ENCODE data around the gene CYB561D1. TPM values are rescaled to one million over a fixed set of nuclear protein-coding genes. Genes with fewer than 3 reads are reported as not detected.

The CYB561D1 gene
- total and polyA plus RNA-seq, 3 donors from 2014 or later, result 8.0 to 11.5 (median 8.0) TPM

GRCh38 chr1:109527846-109528695 lies 34.2 kb downstream of the CYB561D1 start:
- Histone ChIP-seq H3K27me3 (no peaks in the 10 kb centered on the region), H3K9me3 (no peaks in the 10 kb centered on the region), H3K27ac (no peak overlapping the region), H3K36me3 (ENCODE audit: low read depth, missing control alignments) (no peaks in the 10 kb centered on the region), H3K4me3 (no peak overlapping the region), H3K4me1 (peaks cover 35% of the 10 kb centered on the region)
- 87 to 92% methylated on average over 9 of the region's 9 CpGs for WGBS, 2 donors
- intact Hi-C loops (cut with DNase I; ENCODE audit: low total_unique reads), result no loop called here
- TF ChIP-seq CTCF (IDR thresholded peaks at IDR 0.05) (no peak), POLR2A (IDR thresholded peaks at IDR 0.05) (no peak)
- no peak for DNase-seq

- peaks cover 38% of the 10 kb centered on the region for H3K4me1 ChIP-seq
- intact Hi-C loops (cut with DNase I; ENCODE audit: low total_unique reads), result no loop called here
- 87 to 100% methylated on average over 1 to 3 of the region's 3 CpGs for WGBS, 2 donors
Measured at GRCh38 chr1:109528712-109529111, 34.8 kb downstream of the CYB561D1 start.

GRCh38 chr1:109529881-109530456 lies 36.1 kb downstream of the CYB561D1 start:
- no peaks in the 10 kb centered on the region for H3K36me3 ChIP-seq (ENCODE audit: low read depth, missing control alignments)
- intact Hi-C loops (cut with DNase I; ENCODE audit: low total_unique reads), result loop anchor here (5.0 kb wide), 1 partner anchor 38 kb away; the partner anchor contains the start of gene CYB561D1
- H3K9me3 ChIP-seq, result no peaks in the 10 kb centered on the region
- no peak overlapping the region for H3K27ac ChIP-seq
- no peak for TF ChIP-seq CTCF (IDR thresholded peaks at IDR 0.05)
- no peak for TF ChIP-seq POLR2A (IDR thresholded peaks at IDR 0.05)
- 63 to 73% methylated on average over 8 of the region's 8 CpGs for WGBS, 2 donors
- H3K4me1 ChIP-seq, result peaks cover 38% of the 10 kb centered on the region
- H3K4me3 ChIP-seq, result no peak overlapping the region
- DNase-seq, result no peak
- H3K27me3 ChIP-seq, result no peaks in the 10 kb centered on the region

More at GRCh38 chr1:109528712-109529111, 34.8 kb downstream of the CYB561D1 start:
- no peaks in the 10 kb centered on the region for H3K27me3 ChIP-seq
- H3K27ac ChIP-seq, result no peak overlapping the region
- no peaks in the 10 kb centered on the region for H3K9me3 ChIP-seq
- DNase-seq, result no peak
- no peaks in the 10 kb centered on the region for H3K36me3 ChIP-seq (ENCODE audit: low read depth, missing control alignments)
- TF ChIP-seq CTCF (IDR thresholded peaks at IDR 0.05), result no peak
- no peak for TF ChIP-seq POLR2A (IDR thresholded peaks at IDR 0.05)
- H3K4me3 ChIP-seq, result no peak overlapping the region

- Histone ChIP-seq H3K36me3 (ENCODE audit: low read depth, missing control alignments) (no peaks in the 10 kb centered on the region), H3K4me1 (peaks cover 38% of the 10 kb centered on the region), H3K4me3 (no peak overlapping the region), H3K27ac (no peak overlapping the region), H3K9me3 (no peaks in the 10 kb centered on the region), H3K27me3 (no peaks in the 10 kb centered on the region)
- TF ChIP-seq POLR2A (IDR thresholded peaks at IDR 0.05) (no peak), CTCF (IDR thresholded peaks at IDR 0.05) (no peak)
- no peak for DNase-seq
- 55 to 67% methylated on average over 3 to 13 of the region's 13 CpGs for WGBS, 2 donors
- intact Hi-C loops (cut with DNase I; ENCODE audit: low total_unique reads), result loop anchor here (5.0 kb wide), 1 partner anchor 38 kb away; the partner anchor contains the start of gene CYB561D1
Measured at GRCh38 chr1:109530457-109531087, 36.7 kb downstream of the CYB561D1 start.
